Thoracic aorta (tissue), 2 donors: ENCODE results near the gene COMMD3. TPM values are rescaled to one million over a fixed set of nuclear protein-coding genes. Genes with fewer than 3 reads are reported as not detected.

Experiments used
- ATAC-seq: fragments of 150-250 bp; one replicate; pipeline ENCODE4 v1.8.0; 2017; ENCODE audit warnings: low read depth; ENCODE audit not compliant: insufficient number of reproducible peaks, low FRiP score
- DNase-seq: peaks from one replicate; pipeline ENCODE4 v3.0.0-alpha.2; 2020; ENCODE audit warnings: low spot score
- H3K27ac ChIP-seq, 2 donors: fragments of 200-600 bp; sonication (generic); 1 replicate in 1 of 2; 2 replicates in 1 of 2; pipeline ENCODE4 v1.5.1; 2016; ENCODE audit warnings: mild to moderate bottlenecking in 2 of 2, moderate library complexity in 2 of 2
- H3K27me3 ChIP-seq: fragments of 200-600 bp; sonication (generic); replicated peaks from 2 replicates; pipeline ENCODE4 v1.6.0; 2016; ENCODE audit warnings: mild to moderate bottlenecking; ENCODE audit not compliant: insufficient read depth
- H3K36me3 ChIP-seq: fragments of 200-600 bp; sonication (generic); one replicate; pipeline ENCODE4 v1.5.1; 2016
- H3K4me1 ChIP-seq, 2 donors: fragments of 200-600 bp; sonication (generic); 1 replicate in 1 of 2; 2 replicates in 1 of 2; pipeline versions ENCODE4 v1.5.1 to v1.6.0; 2016; ENCODE audit warnings: low read depth in 2 of 2, mild to moderate bottlenecking in 1 of 2; ENCODE audit not compliant: control insufficient read depth in 1 of 2
- H3K4me3 ChIP-seq: fragments of 200-600 bp; sonication (generic); 2 replicates; pipeline ENCODE4 v1.5.1; 2016; ENCODE audit warnings: mild to moderate bottlenecking
- H3K9me3 ChIP-seq: fragments of 200-600 bp; sonication (generic); 2 replicates; pipeline ENCODE4 v1.5.1; 2016
- CTCF ChIP-seq: fragments of 200-600 bp; sonication (generic); IDR thresholded peaks from one replicate; pipeline ENCODE4 v1.5.1; 2019; ENCODE audit warnings: antibody characterized with exemption
- total RNA-seq, 2 donors: library from RNA; depleted of rRNA; stranded (reverse); fragments of >200 nt; gene quantifications; one replicate each; pipeline versions ENCODE4 v1.1.0 to v1.2.3, GENCODE V29; 2016

COMMD3 gene
- total RNA-seq, 2 donors from 2014 or later: 12.6 to 90.4 TPM

GRCh38 chr10:22338185-22338900, 22.2 kb downstream of the COMMD3 start:
- Histone ChIP-seq H3K4me3 (no peak overlapping the region), H3K27me3 (peaks cover 55% of the 10 kb centered on the region), H3K27ac (no peak overlapping the region), H3K9me3 (no peaks in the 10 kb centered on the region), H3K4me1 (peaks cover 20 to 46% of the 10 kb centered on the region in 2 donors), H3K36me3 (no peaks in the 10 kb centered on the region)
- DNase-seq (no peak), ATAC-seq (no peak)
- no peak for TF ChIP-seq CTCF

GRCh38 chr10:22338931-22339330, 22.7 kb downstream of the COMMD3 start:
- no peak for TF ChIP-seq CTCF
- H3K27me3 ChIP-seq: peaks cover 61% of the 10 kb centered on the region

GRCh38 chr10:22339761-22340328, 23.7 kb downstream of the COMMD3 start:
- ATAC-seq: no peak
- H3K27ac ChIP-seq: peak overlapping the region; percentile 93 to 96
- no peaks in the 10 kb centered on the region for H3K36me3 ChIP-seq
- H3K9me3 ChIP-seq: no peaks in the 10 kb centered on the region
- TF ChIP-seq CTCF: no peak
- no peak for DNase-seq
- peak overlapping the region; percentile 88 for H3K4me3 ChIP-seq
- H3K4me1 ChIP-seq: peaks cover 14 to 37% of the 10 kb centered on the region in 2 donors
- H3K27me3 ChIP-seq: peaks cover 70% of the 10 kb centered on the region

More at GRCh38 chr10:22338931-22339330, 22.7 kb downstream of the COMMD3 start:
- Histone ChIP-seq H3K4me1 (peaks cover 20 to 46% of the 10 kb centered on the region in 2 donors), H3K9me3 (no peaks in the 10 kb centered on the region), H3K4me3 (no peak overlapping the region), H3K36me3 (no peaks in the 10 kb centered on the region), H3K27ac (no peak overlapping the region)
- DNase-seq (no peak), ATAC-seq (no peak)

GRCh38 chr10:22340329-22341189, 24.4 kb downstream of the COMMD3 start:
- no peaks in the 10 kb centered on the region for H3K36me3 ChIP-seq
- DNase-seq (no peak), ATAC-seq (peak; percentile 72)
- H3K4me1 ChIP-seq: peaks cover 12 to 30% of the 10 kb centered on the region in 2 donors
- H3K9me3 ChIP-seq: no peaks in the 10 kb centered on the region
- peak overlapping the region; percentile 93 to 96 for H3K27ac ChIP-seq
- peaks cover 74% of the 10 kb centered on the region for H3K27me3 ChIP-seq
- peak overlapping the region; percentile 88 for H3K4me3 ChIP-seq
- TF ChIP-seq CTCF: no peak
